ENCODE measurements around the gene ATG7.

- TF ChIP-seq CTCF (IDR thresholded peaks at IDR 0.05): no peak
- TF ChIP-seq POLR2A (IDR thresholded peaks at IDR 0.05): no peak
Measured at GRCh38 chr3:11566478-11566877, 294.3 kb downstream of the ATG7 start.

Data from thyroid gland (tissue), 4 donors.